GM18907 (cell line): ENCODE data around the gene LARGE1.

Experiments
- ATAC-seq: cut with Tn5 transposase; IDR thresholded peaks from one replicate; pipeline ENCODE4 v1.9.1; 2021; ENCODE audit warnings: mild to moderate bottlenecking, moderate library complexity; ENCODE audit not compliant: unreplicated experiment

Gene LARGE1

GRCh38 chr22:33331017-33331416 is 589.3 kb downstream of the LARGE1 start:
- ATAC-seq: no peak

GRCh38 chr22:33330534-33330933 is 589.7 kb downstream of the LARGE1 start:
- ATAC-seq: no peak

- ATAC-seq: no peak
These were observed 590.9 kb downstream of the LARGE1 start for GRCh38 chr22:33329398-33329797.

- no peak for ATAC-seq
These were observed 591.4 kb downstream of the LARGE1 start for GRCh38 chr22:33328789-33329296.

- no peak for ATAC-seq
These were observed 592.9 kb downstream of the LARGE1 start for GRCh38 chr22:33327348-33327860.

- no peak for ATAC-seq
These were observed 593.6 kb downstream of the LARGE1 start for GRCh38 chr22:33326540-33327295.

GRCh38 chr22:33325232-33326004 is 594.9 kb downstream of the LARGE1 start:
- ATAC-seq: peak; percentile 60

GRCh38 chr22:33324228-33324627 is 596.0 kb downstream of the LARGE1 start:
- ATAC-seq: no peak

GRCh38 chr22:33321466-33321865 is 598.8 kb downstream of the LARGE1 start:
- ATAC-seq: no peak

- no peak for ATAC-seq
These were observed 604.3 kb downstream of the LARGE1 start for GRCh38 chr22:33315954-33316353.

GRCh38 chr22:33315117-33315516 is 605.2 kb downstream of the LARGE1 start:
- ATAC-seq: no peak

- ATAC-seq: no peak
These were observed 606.0 kb downstream of the LARGE1 start for GRCh38 chr22:33314316-33314715.

- no peak for ATAC-seq
These were observed 617.2 kb downstream of the LARGE1 start for GRCh38 chr22:33303099-33303498.

- no peak for ATAC-seq
These were observed 617.7 kb downstream of the LARGE1 start for GRCh38 chr22:33302549-33302948.

GRCh38 chr22:33302049-33302545 is 618.2 kb downstream of the LARGE1 start:
- ATAC-seq: peak; percentile 48

GRCh38 chr22:33300165-33300564 is 620.1 kb downstream of the LARGE1 start:
- ATAC-seq: peak; percentile 3

- peak; percentile 84 for ATAC-seq
These were observed 620.9 kb downstream of the LARGE1 start for GRCh38 chr22:33299245-33299956.

- no peak for ATAC-seq
These were observed 623.3 kb downstream of the LARGE1 start for GRCh38 chr22:33296941-33297340.

- ATAC-seq: no peak
These were observed 632.2 kb downstream of the LARGE1 start for GRCh38 chr22:33288078-33288477.

GRCh38 chr22:33275073-33275443 is 645.2 kb downstream of the LARGE1 start:
- no peak for ATAC-seq
